Lower leg skin (tissue), 4 donors: Measurements from ENCODE around the gene PRRC2C. TPM values are rescaled to one million over a fixed set of nuclear protein-coding genes. Genes with fewer than 3 reads are reported as not detected.
"Not testable (repeated sequence)": the region's sequence is repeated elsewhere in the genome, so short reads cannot be mapped to it uniquely, and the experiment has no call there.

ENCODE experiments used
- DNase-seq, 2 donors: peaks; one replicate each; pipeline ENCODE4 v3.0.0-alpha.2; 2019; ENCODE audit warnings: low spot score in 2 of 2
- H3K4me3 ChIP-seq: fragments of 200-600 bp; sonication (generic); 2 replicates; pipeline ENCODE4 v1.5.1; 2017; ENCODE audit warnings: mild to moderate bottlenecking, low read depth; ENCODE audit not compliant: poor library complexity, severe bottlenecking
- POLR2A ChIP-seq, 2 donors: fragments of 450-650 bp; IDR thresholded peaks; one replicate each; pipeline ENCODE4 v1.6.1; 2016 to 2017; ENCODE audit warnings: antibody characterized with exemption in 2 of 2, mild to moderate bottlenecking in 1 of 2, moderate library complexity in 1 of 2
- WGBS, 2 donors: methylation state at CpG; one replicate each; pipeline ENCODE4 v1.1.5; 2018; 5-methylcytosine and 5-hydroxymethylcytosine counted together
- intact Hi-C: fragments of 100-400 bp; cut with DNase I; formaldehyde crosslinking; loops from one replicate; pipeline ENCODE4 v1.15.0; 2023; ENCODE audit warnings: low total_unique reads
- total RNA-seq, 4 donors: library from RNA; depleted of rRNA; stranded (reverse); fragments of >200 nt; gene quantifications; one replicate each; pipeline ENCODE4 v1.1.0, GENCODE V29; 2016
- TF ChIP-seq, protein P1 (sequence below), 3 donors: fragments of 450-650 bp; IDR thresholded peaks; one replicate each; pipeline ENCODE4 v1.5.1; 2016; ENCODE audit warnings: antibody characterized with exemption in 3 of 3, mild to moderate bottlenecking in 3 of 3, moderate library complexity in 2 of 3

The PRRC2C gene
- total RNA-seq, 4 donors from 2014 or later: 68.6 to 93.4 (median 83.1) TPM

DNA sequence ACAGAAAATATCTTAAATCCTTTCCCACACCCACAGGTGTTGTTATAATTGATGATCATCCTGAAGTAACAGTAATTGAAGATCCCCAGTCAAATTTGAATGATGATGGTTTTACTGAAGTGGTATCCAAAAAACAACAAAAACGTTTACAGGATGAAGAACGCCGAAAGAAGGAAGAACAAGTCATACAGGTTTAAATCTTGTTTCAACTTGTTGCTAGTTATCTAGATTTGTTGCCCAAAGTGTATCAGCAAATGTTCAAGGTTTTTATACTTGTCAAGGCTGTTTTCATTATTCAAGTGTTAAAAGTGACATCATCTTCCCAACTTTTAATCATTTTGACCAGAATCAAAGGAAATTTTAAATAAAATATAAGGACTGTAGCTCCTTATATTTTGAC, 64.7 kb downstream of the PRRC2C start:
- intact Hi-C loops: no loop called here
- 46 to 61% methylated on average over 3 of the region's 3 CpGs for WGBS, 2 donors
- no peak for TF ChIP-seq POLR2A (IDR thresholded peaks at IDR 0.05)
- TF ChIP-seq, protein P1, sequence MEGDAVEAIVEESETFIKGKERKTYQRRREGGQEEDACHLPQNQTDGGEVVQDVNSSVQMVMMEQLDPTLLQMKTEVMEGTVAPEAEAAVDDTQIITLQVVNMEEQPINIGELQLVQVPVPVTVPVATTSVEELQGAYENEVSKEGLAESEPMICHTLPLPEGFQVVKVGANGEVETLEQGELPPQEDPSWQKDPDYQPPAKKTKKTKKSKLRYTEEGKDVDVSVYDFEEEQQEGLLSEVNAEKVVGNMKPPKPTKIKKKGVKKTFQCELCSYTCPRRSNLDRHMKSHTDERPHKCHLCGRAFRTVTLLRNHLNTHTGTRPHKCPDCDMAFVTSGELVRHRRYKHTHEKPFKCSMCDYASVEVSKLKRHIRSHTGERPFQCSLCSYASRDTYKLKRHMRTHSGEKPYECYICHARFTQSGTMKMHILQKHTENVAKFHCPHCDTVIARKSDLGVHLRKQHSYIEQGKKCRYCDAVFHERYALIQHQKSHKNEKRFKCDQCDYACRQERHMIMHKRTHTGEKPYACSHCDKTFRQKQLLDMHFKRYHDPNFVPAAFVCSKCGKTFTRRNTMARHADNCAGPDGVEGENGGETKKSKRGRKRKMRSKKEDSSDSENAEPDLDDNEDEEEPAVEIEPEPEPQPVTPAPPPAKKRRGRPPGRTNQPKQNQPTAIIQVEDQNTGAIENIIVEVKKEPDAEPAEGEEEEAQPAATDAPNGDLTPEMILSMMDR (IDR thresholded peaks at IDR 0.05): no peak
- no peak overlapping the region for H3K4me3 ChIP-seq
- DNase-seq: no peak

DNA sequence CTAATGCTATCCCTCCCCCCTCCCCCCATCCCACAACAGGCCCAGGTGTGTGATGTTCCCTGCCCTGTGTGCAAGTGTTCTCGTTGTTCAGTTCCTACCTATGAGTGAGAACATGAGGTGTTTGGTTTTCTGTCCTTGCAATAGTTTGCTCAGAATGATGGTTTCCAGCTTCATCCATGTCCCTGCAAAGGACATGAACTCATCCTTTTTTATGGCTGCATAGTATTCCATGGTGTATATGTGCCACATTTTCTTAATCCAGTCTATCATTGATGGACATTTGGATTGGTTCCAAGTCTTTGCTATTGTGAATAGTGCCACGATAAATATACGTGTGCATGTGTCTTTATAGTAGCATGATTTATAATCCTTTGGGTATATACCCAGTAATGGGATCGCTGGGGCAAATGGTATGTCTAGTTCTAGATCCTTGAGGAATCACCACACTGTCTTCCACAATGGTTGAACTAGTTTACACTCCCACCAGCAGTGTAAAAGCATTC, 65.3 kb downstream of the PRRC2C start:
- H3K4me3 ChIP-seq, DNase-seq, intact Hi-C loops: not testable (repeated sequence)
- 73 to 91% methylated on average over 4 of the region's 4 CpGs for WGBS, 2 donors

DNA sequence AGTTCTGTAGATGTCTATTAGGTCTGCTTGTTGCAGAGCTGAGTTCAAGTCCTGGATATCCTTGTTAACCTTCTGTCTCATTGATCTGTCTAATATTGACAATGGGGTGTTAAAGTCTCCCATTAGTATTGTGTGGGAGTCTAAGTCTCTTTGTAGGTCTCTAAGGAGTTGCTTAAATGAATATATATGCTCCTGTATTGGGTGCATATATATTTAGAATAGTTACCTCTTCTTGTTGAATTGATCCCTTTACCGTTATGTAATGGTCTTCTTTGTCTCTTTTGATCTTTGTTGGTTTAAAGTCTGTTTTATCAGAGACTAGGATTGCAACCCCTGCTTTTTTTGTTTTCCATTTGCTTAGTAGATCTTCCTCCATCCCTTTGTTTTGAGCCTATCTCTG, 68.6 kb downstream of the PRRC2C start:
- 93 to 100% methylated on average over 1 of the region's 1 CpG for WGBS, 2 donors
- H3K4me3 ChIP-seq, DNase-seq, intact Hi-C loops: not testable (repeated sequence)

DNA sequence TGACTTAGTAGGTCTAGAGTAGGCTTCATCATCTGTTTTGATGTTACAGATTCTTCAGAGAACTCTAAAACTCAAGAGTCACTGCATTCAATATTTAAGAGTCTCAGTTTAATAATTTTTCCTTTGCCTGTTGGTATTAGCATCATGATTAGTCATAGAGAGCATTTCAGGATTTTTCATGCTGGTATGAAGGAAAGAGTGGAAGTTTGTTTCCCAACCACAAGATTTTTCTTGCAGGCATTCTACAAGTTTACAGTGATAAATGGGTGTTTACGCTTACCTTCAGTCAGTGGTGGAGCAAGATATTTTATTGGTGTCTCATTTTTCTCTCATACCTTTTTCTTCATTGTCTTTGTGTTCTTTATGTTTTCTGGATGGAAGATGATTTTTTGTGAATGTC, 78.3 kb downstream of the PRRC2C start:
- TF ChIP-seq, protein P1 (IDR thresholded peaks at IDR 0.05): no peak
- no peak for TF ChIP-seq POLR2A (IDR thresholded peaks at IDR 0.05)
- no peak for DNase-seq
- WGBS, 2 donors: 93 to 97% methylated on average over 1 of the region's 1 CpG
- no peak overlapping the region for H3K4me3 ChIP-seq
- intact Hi-C loops: no loop called here

DNA sequence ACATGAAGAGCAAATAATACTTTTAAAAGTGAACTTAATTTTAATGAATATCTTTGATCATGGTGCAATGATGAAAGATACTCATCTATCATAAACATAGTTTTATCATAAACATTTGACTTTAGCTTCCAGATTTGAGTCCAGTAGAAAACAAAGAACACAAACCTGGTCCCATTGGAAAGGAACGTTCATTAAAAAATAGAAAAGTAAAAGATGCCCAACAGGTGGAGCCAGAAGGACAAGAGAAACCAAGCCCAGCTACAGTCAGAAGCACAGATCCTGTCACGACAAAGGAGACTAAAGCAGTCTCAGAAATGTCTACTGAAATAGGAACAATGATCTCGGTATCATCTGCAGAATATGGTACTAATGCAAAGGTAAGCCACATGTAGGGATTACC, 81.1 kb downstream of the PRRC2C start:
- 62 to 67% methylated on average over 3 of the region's 3 CpGs for WGBS, 2 donors
- TF ChIP-seq, protein P1 (IDR thresholded peaks at IDR 0.05): no peak
- TF ChIP-seq POLR2A (IDR thresholded peaks at IDR 0.05): no peak
- no peak for DNase-seq
- intact Hi-C loops: no loop called here
- no peak overlapping the region for H3K4me3 ChIP-seq

DNA sequence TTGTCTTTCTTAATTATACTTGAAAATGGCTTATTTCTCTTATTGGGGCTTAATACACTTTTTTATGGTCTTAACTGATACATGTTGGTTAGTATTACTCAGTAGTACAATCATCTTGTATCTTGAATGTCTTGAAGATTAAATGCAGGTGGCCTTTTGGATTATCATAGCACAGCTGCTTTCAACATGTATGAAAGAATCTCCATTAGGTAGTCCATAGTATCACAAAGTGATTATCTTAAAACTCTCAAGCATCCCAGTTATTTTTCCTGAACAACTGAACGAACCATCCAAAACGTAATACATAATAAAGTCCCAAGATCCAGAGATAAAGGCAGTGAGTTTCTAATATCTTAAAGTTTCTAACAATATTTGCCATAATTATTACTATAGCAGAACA, 85.0 kb downstream of the PRRC2C start:
- WGBS, 2 donors: 74 to 82% methylated on average over 2 of the region's 2 CpGs
- no peak overlapping the region for H3K4me3 ChIP-seq
- no peak for TF ChIP-seq POLR2A (IDR thresholded peaks at IDR 0.05)
- TF ChIP-seq, protein P1 (IDR thresholded peaks at IDR 0.05): no peak
- no peak for DNase-seq
- intact Hi-C loops: no loop called here

DNA sequence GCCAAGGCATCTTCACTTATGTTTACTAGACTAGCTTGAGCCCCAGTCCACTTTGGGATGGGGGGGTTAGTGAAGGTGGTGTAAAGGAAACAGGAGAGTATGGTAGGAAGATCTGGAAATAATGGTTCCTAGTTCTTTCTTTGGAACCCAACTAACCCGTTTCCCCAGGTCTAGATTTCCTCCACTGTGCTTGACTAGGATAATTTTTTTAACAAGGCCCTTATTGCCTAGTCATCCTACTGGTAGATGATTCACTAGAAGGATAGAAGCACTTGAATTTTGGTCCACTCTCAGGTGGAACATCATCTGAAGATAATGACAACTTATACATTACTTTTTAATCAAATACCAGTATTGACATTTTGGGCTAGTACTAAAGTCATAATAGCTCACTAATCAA, 90.8 kb downstream of the PRRC2C start:
- WGBS, 2 donors: 78 to 81% methylated on average over 1 of the region's 1 CpG
- DNase-seq: no peak
- intact Hi-C loops: no loop called here
- no peak overlapping the region for H3K4me3 ChIP-seq
- no peak for TF ChIP-seq POLR2A (IDR thresholded peaks at IDR 0.05)
- TF ChIP-seq, protein P1 (IDR thresholded peaks at IDR 0.05): no peak
